Hindlimb muscle (tissue), 1 donor: ENCODE measurements around the gene MED13L. TPM values are rescaled to one million over a fixed set of nuclear protein-coding genes. Genes with fewer than 3 reads are reported as not detected.

Experiments
- DNase-seq: peaks from one replicate; pipeline ENCODE4 v3.0.0-alpha.2; 2013
- polyA plus RNA-seq: library from polyadenylated mRNA; unstranded; fragments of 120-200 nt; gene quantifications from one replicate; pipeline ENCODE4 v1.2.1, GENCODE V29; 2013; ENCODE audit not compliant: insufficient read length

The MED13L gene
- polyA plus RNA-seq, 1 donor, result 48.1 TPM

GRCh38 chr12:116276652-116277466, 634 bp downstream of the MED13L start:
- DNase-seq, result peak; percentile 85

GRCh38 chr12:116274551-116275375, 2.7 kb downstream of the MED13L start:
- DNase-seq, result no peak

GRCh38 chr12:116273813-116274550, 3.5 kb downstream of the MED13L start:
- no peak for DNase-seq

- no peak for DNase-seq
Observed at GRCh38 chr12:116267948-116268347, 9.5 kb downstream of the MED13L start.

GRCh38 chr12:116266631-116267349, 10.7 kb downstream of the MED13L start:
- no peak for DNase-seq

GRCh38 chr12:116266168-116266601, 11.3 kb downstream of the MED13L start:
- DNase-seq, result no peak

- no peak for DNase-seq
Observed at GRCh38 chr12:116265351-116266147, 11.9 kb downstream of the MED13L start.

GRCh38 chr12:116264525-116265070, 12.9 kb downstream of the MED13L start:
- DNase-seq, result no peak

- no peak for DNase-seq
Observed at GRCh38 chr12:116263844-116264243, 13.6 kb downstream of the MED13L start.

- no peak for DNase-seq
Observed at GRCh38 chr12:116263431-116263830, 14.1 kb downstream of the MED13L start.

GRCh38 chr12:116262741-116263140, 14.8 kb downstream of the MED13L start:
- no peak for DNase-seq

GRCh38 chr12:116261525-116262100, 15.9 kb downstream of the MED13L start:
- DNase-seq, result no peak

- no peak for DNase-seq
Observed at GRCh38 chr12:116259800-116260577, 17.5 kb downstream of the MED13L start.

GRCh38 chr12:116257826-116258225, 19.7 kb downstream of the MED13L start:
- no peak for DNase-seq

GRCh38 chr12:116257215-116257614, 20.3 kb downstream of the MED13L start:
- no peak for DNase-seq

GRCh38 chr12:116249938-116250337, 27.6 kb downstream of the MED13L start:
- DNase-seq, result no peak

- DNase-seq, result no peak
Observed at GRCh38 chr12:116248930-116249329, 28.6 kb downstream of the MED13L start.

GRCh38 chr12:116248433-116248832, 29.1 kb downstream of the MED13L start:
- DNase-seq, result no peak

- peak; percentile 26 for DNase-seq
Observed at GRCh38 chr12:116247377-116247776, 30.1 kb downstream of the MED13L start.
